ENCODE measurements around the gene SEMA3C. TPM values are rescaled to one million over a fixed set of nuclear protein-coding genes. Genes with fewer than 3 reads are reported as not detected.

SEMA3C gene
- total and polyA plus RNA-seq, 10 donors = 1.1 to 53.7 (median 13.0) TPM

DNA sequence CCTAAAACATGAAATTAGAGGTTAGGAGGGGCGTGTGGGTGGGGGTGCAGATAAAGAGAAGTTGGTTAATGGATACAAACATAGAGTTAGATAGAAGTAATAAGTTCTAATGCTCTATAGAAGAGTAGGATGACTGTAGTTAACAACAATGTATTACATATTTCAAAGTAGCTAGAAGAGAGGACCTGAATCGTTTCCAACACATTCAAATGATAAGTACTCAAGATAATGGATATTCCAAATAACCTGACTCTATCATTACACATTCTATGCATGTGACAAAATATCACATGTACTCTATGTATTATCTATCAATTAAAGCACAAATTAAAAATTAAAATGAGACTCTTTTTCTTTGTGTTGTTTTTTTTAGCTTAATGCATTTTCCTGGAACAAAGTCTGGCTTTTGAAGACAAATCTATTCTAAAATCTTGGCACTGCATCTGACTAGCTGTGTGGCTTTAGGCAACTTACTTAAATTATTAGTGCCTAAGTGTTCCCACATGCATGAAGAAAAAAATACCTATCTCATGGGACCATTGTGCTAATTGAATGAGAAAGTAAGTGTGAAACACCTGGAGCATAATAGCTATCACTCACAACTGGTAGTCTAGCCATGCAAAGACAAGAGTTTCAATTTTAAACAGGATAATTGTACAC, 75.7 kb downstream of the SEMA3C start:
- DNase-seq = no peak
- no peak for TF ChIP-seq POLR2A (IDR thresholded peaks at IDR 0.05)
- TF ChIP-seq POLR2AphosphoS5 (IDR thresholded peaks at IDR 0.05) = no peak
- TF ChIP-seq, protein P1, sequence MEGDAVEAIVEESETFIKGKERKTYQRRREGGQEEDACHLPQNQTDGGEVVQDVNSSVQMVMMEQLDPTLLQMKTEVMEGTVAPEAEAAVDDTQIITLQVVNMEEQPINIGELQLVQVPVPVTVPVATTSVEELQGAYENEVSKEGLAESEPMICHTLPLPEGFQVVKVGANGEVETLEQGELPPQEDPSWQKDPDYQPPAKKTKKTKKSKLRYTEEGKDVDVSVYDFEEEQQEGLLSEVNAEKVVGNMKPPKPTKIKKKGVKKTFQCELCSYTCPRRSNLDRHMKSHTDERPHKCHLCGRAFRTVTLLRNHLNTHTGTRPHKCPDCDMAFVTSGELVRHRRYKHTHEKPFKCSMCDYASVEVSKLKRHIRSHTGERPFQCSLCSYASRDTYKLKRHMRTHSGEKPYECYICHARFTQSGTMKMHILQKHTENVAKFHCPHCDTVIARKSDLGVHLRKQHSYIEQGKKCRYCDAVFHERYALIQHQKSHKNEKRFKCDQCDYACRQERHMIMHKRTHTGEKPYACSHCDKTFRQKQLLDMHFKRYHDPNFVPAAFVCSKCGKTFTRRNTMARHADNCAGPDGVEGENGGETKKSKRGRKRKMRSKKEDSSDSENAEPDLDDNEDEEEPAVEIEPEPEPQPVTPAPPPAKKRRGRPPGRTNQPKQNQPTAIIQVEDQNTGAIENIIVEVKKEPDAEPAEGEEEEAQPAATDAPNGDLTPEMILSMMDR (IDR thresholded peaks at IDR 0.05 in 8 of 11, conservative IDR thresholded peaks at IDR 0.05 in 3 of 11) = no peak

DNA sequence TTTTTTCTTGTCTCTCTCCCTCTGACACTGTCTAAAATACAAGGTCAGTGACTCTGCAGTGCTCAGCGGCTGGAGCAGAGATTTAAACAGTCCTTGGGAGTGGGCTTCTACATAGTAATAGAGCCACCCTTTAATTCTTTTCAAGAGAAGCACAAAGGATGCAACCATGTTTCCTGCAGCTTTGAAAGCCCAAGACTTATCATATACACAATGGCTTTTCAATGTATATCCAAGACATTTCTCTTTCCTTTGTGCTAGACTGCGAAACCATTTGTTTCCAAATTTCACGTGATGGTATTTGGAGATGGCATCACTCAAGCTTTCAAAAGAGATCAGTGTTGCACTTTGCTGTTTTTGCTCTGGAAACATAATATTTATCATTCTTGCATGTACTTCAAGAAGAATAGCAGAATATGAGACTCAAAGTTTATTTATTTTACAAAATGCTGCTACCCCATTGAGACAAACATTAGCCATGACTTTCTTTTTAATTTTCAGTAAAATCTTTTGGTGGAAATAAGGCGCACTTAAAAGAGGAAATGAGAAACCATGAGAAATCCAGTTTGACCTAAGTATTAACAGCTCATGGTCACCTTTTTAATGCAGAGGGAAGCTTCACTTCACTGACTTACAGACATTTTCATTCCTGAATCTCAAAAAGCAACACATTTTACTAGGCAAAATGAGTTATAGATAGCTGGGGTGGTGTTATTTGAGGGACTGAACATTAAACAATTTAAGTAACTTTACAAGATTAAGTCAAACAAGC, 76.6 kb downstream of the SEMA3C start:
- Histone ChIP-seq H3K9me3 (no peaks in the 10 kb centered on the region), H3K4me3 (no peak overlapping the region), H3K27me3 (replicated peaks in 1 of 7) (no peaks in the 10 kb centered on the region), H3K27ac (peak overlapping the region in 1 of 8 donors; percentile 6), H3K4me1 (peaks cover 0 to 10% (median 0%) of the 10 kb centered on the region in 6 donors), H3K36me3 (no peaks in the 10 kb centered on the region)
- 55 to 80% (median 62%) methylated on average over 4 of the region's 4 CpGs for WGBS, 5 donors
- TF ChIP-seq POLR2A (IDR thresholded peaks at IDR 0.05) = no peak
- TF ChIP-seq POLR2AphosphoS5 (IDR thresholded peaks at IDR 0.05) = no peak
- TF ChIP-seq, protein P1 (IDR thresholded peaks at IDR 0.05 in 8 of 11, conservative IDR thresholded peaks at IDR 0.05 in 3 of 11) = no peak
- DNase-seq = no peak
- intact Hi-C loops (cut with DNase I; ENCODE audit: low total_unique reads) = no loop called here

More for the DNA sequence above, 75.7 kb downstream of the SEMA3C start:
- WGBS, 5 donors = 67 to 81% (median 73%) methylated on average over 2 of the region's 2 CpGs
- H3K27me3 ChIP-seq (replicated peaks in 1 of 7) = no peaks in the 10 kb centered on the region
- intact Hi-C loops (cut with DNase I; ENCODE audit: low total_unique reads) = no loop called here
- H3K4me1 ChIP-seq = peaks cover 0 to 10% (median 0%) of the 10 kb centered on the region in 6 donors
- H3K36me3 ChIP-seq = no peaks in the 10 kb centered on the region
- H3K9me3 ChIP-seq = no peaks in the 10 kb centered on the region
- no peak overlapping the region for H3K4me3 ChIP-seq
- H3K27ac ChIP-seq = no peak overlapping the region

DNA sequence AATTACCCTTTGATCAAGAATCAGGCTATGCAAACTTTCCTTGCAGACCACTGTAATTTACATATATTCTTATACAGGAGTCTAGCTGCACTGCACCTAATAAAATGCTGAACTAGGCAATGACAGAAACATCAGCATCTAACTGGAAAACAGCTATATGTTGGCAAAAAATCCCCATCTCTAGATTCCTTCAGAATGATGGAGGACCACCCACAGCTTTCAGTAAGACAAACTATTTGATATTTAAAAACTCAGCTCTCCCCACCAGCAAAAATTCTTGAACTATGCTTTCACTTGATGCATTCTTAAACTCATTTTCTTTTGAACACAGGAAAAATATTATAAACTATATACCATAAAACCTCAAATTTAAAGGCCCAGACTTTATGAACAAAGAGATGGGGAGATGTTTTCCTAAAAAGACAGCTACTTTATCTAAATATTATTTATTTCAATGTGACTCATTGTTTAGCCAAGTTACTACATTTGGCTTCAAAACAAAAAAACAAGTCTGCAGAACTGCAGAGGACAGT, 77.4 kb downstream of the SEMA3C start:
- TF ChIP-seq, protein P1 (IDR thresholded peaks at IDR 0.05 in 8 of 11, conservative IDR thresholded peaks at IDR 0.05 in 3 of 11) = no peak
- TF ChIP-seq POLR2A (IDR thresholded peaks at IDR 0.05) (no peak), POLR2AphosphoS5 (IDR thresholded peaks at IDR 0.05) (no peak)
- Histone ChIP-seq H3K4me1 (peaks cover 0 to 10% (median 0%) of the 10 kb centered on the region in 6 donors), H3K27me3 (replicated peaks in 1 of 7) (no peaks in the 10 kb centered on the region), H3K27ac (peak overlapping the region in 1 of 8 donors; percentile 6), H3K9me3 (no peaks in the 10 kb centered on the region), H3K36me3 (no peaks in the 10 kb centered on the region), H3K4me3 (no peak overlapping the region)
- no peak for DNase-seq
- intact Hi-C loops (cut with DNase I; ENCODE audit: low total_unique reads) = no loop called here

DNA sequence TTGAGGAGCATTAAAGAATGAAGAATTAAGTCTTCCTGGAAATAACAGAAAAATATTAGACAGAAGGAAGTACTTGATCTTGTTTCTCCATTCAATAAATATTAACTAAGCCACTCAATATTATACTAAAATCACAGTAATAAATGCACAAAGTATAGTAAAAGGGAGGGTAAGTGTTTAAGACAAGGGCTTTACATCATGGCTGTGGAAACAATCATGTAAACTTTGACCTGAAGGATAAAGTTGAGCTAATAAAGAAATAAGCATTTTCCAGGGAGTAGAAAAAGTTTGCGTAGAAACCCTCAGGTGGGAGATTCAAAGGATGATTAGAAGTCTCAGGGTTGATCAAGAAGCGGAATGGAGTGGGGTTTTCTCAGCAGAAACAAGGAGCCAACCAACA, 78.2 kb downstream of the SEMA3C start:
- H3K9me3 ChIP-seq = no peaks in the 10 kb centered on the region
- H3K4me3 ChIP-seq = no peak overlapping the region
- WGBS, 5 donors = 87 to 97% (median 93%) methylated on average over 2 of the region's 2 CpGs
- TF ChIP-seq, protein P1 (IDR thresholded peaks at IDR 0.05 in 8 of 11, conservative IDR thresholded peaks at IDR 0.05 in 3 of 11) = no peak
- TF ChIP-seq POLR2A (IDR thresholded peaks at IDR 0.05) (no peak), POLR2AphosphoS5 (IDR thresholded peaks at IDR 0.05) (no peak)
- intact Hi-C loops (cut with DNase I; ENCODE audit: low total_unique reads) = no loop called here
- H3K27ac ChIP-seq = no peak overlapping the region
- no peaks in the 10 kb centered on the region for H3K36me3 ChIP-seq
- H3K4me1 ChIP-seq = peaks cover 0 to 10% (median 0%) of the 10 kb centered on the region in 6 donors
- H3K27me3 ChIP-seq (replicated peaks in 1 of 7) = no peaks in the 10 kb centered on the region
- no peak for DNase-seq

All from spleen (tissue), 11 donors.